ENCODE data around the gene MYO7B.

DNA sequence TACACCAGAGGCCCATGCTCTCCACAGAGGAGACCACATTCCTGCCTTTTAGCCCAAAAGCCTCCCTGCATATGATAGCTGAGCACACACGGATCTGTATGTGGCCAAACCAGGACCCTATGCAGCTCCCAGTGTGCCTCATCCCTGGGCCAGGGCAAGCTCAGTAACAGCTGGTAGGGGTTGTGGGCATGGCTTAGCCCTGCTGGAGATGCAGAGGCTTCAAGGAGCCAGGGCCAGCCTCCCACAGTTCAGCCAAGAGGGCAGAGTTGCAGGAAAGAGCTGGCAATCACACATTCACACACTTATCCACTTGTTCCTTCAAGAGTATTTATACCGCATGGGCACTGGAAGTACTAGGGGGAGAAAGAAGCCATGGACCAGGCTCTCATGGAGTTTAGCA lies 141.4 kb downstream of the MYO7B start:
- TF ChIP-seq, protein P1, sequence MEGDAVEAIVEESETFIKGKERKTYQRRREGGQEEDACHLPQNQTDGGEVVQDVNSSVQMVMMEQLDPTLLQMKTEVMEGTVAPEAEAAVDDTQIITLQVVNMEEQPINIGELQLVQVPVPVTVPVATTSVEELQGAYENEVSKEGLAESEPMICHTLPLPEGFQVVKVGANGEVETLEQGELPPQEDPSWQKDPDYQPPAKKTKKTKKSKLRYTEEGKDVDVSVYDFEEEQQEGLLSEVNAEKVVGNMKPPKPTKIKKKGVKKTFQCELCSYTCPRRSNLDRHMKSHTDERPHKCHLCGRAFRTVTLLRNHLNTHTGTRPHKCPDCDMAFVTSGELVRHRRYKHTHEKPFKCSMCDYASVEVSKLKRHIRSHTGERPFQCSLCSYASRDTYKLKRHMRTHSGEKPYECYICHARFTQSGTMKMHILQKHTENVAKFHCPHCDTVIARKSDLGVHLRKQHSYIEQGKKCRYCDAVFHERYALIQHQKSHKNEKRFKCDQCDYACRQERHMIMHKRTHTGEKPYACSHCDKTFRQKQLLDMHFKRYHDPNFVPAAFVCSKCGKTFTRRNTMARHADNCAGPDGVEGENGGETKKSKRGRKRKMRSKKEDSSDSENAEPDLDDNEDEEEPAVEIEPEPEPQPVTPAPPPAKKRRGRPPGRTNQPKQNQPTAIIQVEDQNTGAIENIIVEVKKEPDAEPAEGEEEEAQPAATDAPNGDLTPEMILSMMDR (IDR thresholded peaks at IDR 0.05) = no peak
- TF ChIP-seq POLR2AphosphoS5 (IDR thresholded peaks at IDR 0.05) = peak; percentile 11

Measured in gastroesophageal sphincter (tissue), 3 donors.